Measurements from ENCODE around the gene LRRC15.
A peak's percentile ranks its signal among the peaks of the same experiment; 100 is the strongest.

Gene LRRC15

DNA sequence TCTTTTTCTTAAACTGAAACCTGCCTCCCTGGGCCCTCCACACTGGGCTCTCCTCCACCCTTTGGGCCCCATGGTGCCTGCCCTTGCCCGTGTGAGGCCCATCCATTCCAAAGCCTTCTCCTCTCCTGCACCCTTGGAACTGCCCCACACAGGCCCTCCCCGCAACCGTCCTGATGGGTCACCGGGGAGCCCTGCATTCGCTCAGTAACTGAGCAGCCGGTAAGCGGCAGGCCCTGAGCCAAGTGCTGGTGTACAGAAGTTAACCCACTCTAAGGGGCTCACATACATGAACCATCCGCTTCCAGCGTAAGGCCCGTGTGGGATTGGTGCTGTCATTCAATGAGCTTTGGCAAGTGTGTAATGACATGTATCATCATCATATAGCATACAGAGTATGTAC, 5.4 kb upstream of the LRRC15 start:
- TF ChIP-seq, protein P1, sequence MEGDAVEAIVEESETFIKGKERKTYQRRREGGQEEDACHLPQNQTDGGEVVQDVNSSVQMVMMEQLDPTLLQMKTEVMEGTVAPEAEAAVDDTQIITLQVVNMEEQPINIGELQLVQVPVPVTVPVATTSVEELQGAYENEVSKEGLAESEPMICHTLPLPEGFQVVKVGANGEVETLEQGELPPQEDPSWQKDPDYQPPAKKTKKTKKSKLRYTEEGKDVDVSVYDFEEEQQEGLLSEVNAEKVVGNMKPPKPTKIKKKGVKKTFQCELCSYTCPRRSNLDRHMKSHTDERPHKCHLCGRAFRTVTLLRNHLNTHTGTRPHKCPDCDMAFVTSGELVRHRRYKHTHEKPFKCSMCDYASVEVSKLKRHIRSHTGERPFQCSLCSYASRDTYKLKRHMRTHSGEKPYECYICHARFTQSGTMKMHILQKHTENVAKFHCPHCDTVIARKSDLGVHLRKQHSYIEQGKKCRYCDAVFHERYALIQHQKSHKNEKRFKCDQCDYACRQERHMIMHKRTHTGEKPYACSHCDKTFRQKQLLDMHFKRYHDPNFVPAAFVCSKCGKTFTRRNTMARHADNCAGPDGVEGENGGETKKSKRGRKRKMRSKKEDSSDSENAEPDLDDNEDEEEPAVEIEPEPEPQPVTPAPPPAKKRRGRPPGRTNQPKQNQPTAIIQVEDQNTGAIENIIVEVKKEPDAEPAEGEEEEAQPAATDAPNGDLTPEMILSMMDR (IDR thresholded peaks at IDR 0.05; ENCODE audit: insufficient read depth, low read depth, low read length, missing control alignments): no peak
- H3K4me3 ChIP-seq (ENCODE audit: low read length): no peak overlapping the region
- DNase-seq (ENCODE audit: low read depth): no peak

DNA sequence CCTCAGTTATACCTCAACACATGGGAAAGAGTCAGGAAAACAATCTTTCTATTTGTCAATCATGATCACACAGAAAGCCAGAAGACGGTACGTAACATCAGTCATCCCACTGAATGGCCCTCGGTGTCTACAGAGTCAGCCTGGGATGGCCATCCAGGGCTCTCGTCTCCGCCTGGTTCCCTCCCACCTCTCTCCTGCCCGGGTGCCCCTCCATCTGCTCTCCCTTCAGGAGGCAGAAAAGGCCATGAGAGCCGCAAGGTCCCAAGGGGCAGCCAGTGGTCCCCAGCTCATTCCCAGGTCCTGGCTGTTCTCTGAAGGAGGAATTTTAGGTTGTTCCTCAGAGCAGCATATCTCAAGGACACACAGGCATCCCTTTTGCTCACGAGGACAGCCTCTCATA, 4.4 kb upstream of the LRRC15 start:
- DNase-seq (ENCODE audit: low read depth): no peak
- TF ChIP-seq, protein P1 (IDR thresholded peaks at IDR 0.05; ENCODE audit: insufficient read depth, low read depth, low read length, missing control alignments): no peak
- H3K4me3 ChIP-seq (ENCODE audit: low read length): no peak overlapping the region

DNA sequence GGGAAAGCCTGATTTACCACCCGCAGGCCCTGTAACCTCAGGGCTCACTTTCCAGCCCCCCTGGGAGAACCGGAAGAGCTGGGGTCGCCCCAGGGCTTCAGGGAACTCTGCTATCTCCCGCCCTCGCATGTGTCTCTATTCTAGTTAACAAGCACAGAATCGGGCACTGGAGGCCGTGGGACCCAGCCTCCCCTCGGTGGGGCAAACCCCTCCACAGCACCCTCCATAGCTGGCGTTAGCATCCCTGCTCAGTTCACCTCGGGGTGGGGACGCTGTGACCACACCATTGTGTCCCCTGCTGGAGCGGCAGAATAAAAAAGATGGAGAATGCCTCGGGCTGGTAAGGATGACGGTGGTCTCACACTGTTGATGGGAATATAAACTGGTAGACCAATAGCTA, 3.5 kb upstream of the LRRC15 start:
- no peak overlapping the region for H3K4me3 ChIP-seq (ENCODE audit: low read length)

DNA sequence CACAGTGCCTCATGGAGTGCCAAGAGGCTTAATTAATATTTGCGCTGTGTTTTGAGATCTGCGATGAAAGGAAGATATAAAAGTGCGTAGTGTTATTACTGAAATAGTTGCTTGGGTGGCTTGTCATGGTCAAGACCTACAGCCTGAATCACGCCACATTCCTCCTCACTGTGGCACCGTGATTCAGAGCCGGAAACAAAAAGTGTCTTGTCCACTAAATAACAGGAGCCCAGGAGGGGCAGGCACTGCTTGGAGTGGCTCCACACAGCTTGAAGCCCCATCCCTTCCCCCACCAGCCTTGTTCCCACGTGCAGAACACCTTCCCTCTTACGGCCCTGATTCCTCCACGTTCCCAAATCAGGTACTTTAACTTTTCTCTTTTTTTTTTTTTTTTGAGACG, 1.2 kb upstream of the LRRC15 start:
- TF ChIP-seq, protein P1 (IDR thresholded peaks at IDR 0.05; ENCODE audit: insufficient read depth, low read depth, low read length, missing control alignments): no peak
- H3K4me3 ChIP-seq (ENCODE audit: low read length): no peak overlapping the region
- DNase-seq (ENCODE audit: low read depth): peak; percentile 8

More for the DNA sequence above, 3.5 kb upstream of the LRRC15 start:
- DNase-seq (ENCODE audit: low read depth): no peak
- TF ChIP-seq, protein P1 (IDR thresholded peaks at IDR 0.05; ENCODE audit: insufficient read depth, low read depth, low read length, missing control alignments): no peak

DNA sequence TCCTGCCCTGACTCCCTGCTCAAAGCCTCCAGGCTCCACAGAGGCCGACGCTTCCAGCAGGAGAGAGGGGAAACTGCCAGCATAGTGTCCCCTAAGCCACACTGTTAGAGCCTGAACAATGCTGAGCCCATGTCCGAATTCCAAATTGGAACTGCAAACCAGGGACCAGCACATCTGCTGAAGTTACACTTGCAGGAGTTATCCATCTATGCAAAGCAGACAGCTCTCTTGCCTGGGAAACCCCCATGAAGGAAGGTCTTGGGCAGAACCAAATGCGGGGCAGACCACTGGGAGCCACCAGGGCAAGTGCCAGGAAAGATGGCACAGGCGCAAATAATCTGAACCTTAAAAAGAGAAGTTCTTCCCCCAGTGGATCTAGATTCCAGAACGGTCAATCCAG, 625 bp downstream of the LRRC15 start:
- TF ChIP-seq, protein P1 (IDR thresholded peaks at IDR 0.05; ENCODE audit: insufficient read depth, low read depth, low read length, missing control alignments): no peak
- no peak overlapping the region for H3K4me3 ChIP-seq (ENCODE audit: low read length)
- no peak for DNase-seq (ENCODE audit: low read depth)

DNA sequence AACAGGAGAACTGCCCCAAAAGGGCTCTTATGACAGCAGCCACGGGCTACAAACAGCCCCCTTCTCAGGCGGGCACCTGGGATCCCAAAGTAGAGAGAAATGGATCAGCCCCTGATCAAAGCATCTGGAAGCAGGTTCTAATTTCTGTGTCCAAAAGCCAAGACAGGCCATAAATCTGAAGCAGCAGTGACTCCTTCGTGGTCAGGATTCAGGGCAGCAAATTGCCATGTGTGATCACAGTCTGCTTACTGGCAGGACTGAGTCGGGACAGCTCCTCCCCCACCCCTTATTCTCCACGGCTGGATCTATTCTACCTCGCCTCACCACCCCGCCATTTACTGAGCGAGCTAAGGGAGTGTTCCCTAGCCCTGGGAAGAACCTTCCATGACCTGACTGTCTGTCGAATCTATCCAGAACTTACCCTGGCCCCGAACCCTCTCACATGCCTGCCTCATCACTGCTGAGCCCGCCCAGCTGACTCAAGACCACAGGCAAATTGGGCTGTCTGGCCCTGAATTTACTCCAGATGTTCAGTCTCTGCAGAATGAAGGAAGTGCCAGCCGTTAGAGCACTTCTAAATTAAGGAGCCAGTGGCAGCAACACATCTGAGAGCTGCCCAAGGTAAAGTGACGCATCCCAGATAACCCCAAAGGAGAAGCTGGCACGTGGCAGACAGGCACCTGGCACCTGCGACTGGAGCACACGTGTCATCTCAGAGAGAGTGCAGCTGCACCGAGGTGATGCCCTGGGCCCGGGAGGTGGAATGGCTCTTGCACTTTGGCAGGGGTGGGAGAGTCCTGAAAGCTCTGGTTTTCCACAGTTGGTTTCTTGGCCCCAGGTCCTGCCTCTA, 1.3 kb downstream of the LRRC15 start:
- TF ChIP-seq, protein P1 (IDR thresholded peaks at IDR 0.05; ENCODE audit: insufficient read depth, low read depth, low read length, missing control alignments): no peak
- DNase-seq (ENCODE audit: low read depth): no peak
- no peak overlapping the region for H3K4me3 ChIP-seq (ENCODE audit: low read length)

Data from epithelial cell of esophagus (primary cell).